ENCODE results near the gene THRB.
"Not testable (repeated sequence)": the region's sequence is repeated elsewhere in the genome, so short reads cannot be mapped to it uniquely, and the experiment has no call there.

The THRB gene

DNA sequence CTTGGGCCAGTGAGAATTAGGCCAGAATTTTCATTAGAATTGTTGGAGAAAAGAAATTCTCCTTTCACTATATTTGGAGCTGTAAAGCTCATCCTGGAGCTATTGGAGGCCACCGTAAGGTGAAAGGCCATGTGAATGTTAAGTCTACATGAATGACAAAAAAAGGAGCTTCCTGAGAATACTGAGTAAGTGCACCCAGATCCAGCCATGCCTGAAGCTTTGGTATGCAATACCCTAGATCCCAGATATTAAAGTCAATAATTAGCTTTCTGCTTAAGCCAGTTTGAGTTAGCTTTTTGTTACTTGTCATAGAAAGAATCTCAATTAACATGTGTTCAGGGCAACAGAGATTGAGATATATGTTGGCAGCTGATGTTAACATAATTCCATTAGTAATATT lies 377.1 kb downstream of the THRB start:
- Histone ChIP-seq H3K4me3 (ENCODE audit: low read depth in 1 of 2, low read length in 2 of 2) (no peak overlapping the region), H3K9ac (ENCODE audit: low read depth in 1 of 2, low read length in 2 of 2) (no peak overlapping the region), H3K27ac (ENCODE audit: low read depth, low read length) (no peak overlapping the region)

GRCh38 chr3:24111711-24112110 lies 382.9 kb downstream of the THRB start:
- Histone ChIP-seq H3K27ac (ENCODE audit: low read depth, low read length) (no peak overlapping the region), H3K9me3 (ENCODE audit: control insufficient read depth in 1 of 2, low read length in 2 of 2) (no peaks in the 10 kb centered on the region), H3K36me3 (ENCODE audit: control insufficient read depth in 1 of 2, insufficient read depth in 2 of 2, low read length in 2 of 2) (no peaks in the 10 kb centered on the region), H3K4me1 (ENCODE audit: control insufficient read depth in 1 of 2, insufficient read depth in 2 of 2, low read length in 2 of 2) (no peaks in the 10 kb centered on the region), H3K4me3 (ENCODE audit: low read depth in 1 of 2, low read length in 2 of 2) (no peak overlapping the region), H3K9ac (ENCODE audit: low read depth in 1 of 2, low read length in 2 of 2) (no peak overlapping the region), H3K27me3 (ENCODE audit: control insufficient read depth in 1 of 2, insufficient read depth in 2 of 2, low read length in 2 of 2) (no peaks in the 10 kb centered on the region)

More for the DNA sequence above, 377.1 kb downstream of the THRB start:
- H3K36me3 ChIP-seq (ENCODE audit: control insufficient read depth in 1 of 2, insufficient read depth in 2 of 2, low read length in 2 of 2) = no peaks in the 10 kb centered on the region
- H3K27me3 ChIP-seq (ENCODE audit: control insufficient read depth in 1 of 2, insufficient read depth in 2 of 2, low read length in 2 of 2) = no peaks in the 10 kb centered on the region
- no peaks in the 10 kb centered on the region for H3K4me1 ChIP-seq (ENCODE audit: control insufficient read depth in 1 of 2, insufficient read depth in 2 of 2, low read length in 2 of 2)
- H3K9me3 ChIP-seq (ENCODE audit: control insufficient read depth in 1 of 2, low read length in 2 of 2) = no peaks in the 10 kb centered on the region

DNA sequence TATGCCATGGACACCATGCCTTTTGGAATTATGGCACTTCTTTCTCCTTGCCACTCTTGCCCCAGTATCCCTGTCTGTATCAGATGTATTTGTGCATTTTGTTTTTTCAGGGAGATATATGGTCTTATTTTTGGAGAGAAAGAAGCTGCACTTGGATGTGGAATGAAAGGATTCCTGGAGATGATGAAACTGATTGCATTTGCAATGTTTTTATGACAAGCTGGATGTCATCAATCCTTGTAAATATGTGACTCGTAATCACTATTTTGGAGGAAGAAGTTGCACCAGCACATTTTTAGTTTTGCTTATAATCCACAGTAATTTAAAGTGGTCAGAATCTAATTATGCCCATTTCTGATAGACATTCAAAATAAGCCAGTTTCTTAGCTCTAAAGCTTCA lies 384.6 kb downstream of the THRB start:
- Histone ChIP-seq H3K36me3 (ENCODE audit: control insufficient read depth in 1 of 2, insufficient read depth in 2 of 2, low read length in 2 of 2) (no peaks in the 10 kb centered on the region), H3K4me3 (ENCODE audit: low read depth in 1 of 2, low read length in 2 of 2) (no peak overlapping the region), H3K27me3 (ENCODE audit: control insufficient read depth in 1 of 2, insufficient read depth in 2 of 2, low read length in 2 of 2) (no peaks in the 10 kb centered on the region), H3K9me3 (ENCODE audit: control insufficient read depth in 1 of 2, low read length in 2 of 2) (no peaks in the 10 kb centered on the region), H3K27ac (ENCODE audit: low read depth, low read length) (no peak overlapping the region), H3K9ac (ENCODE audit: low read depth in 1 of 2, low read length in 2 of 2) (no peak overlapping the region), H3K4me1 (ENCODE audit: control insufficient read depth in 1 of 2, insufficient read depth in 2 of 2, low read length in 2 of 2) (no peaks in the 10 kb centered on the region)

- Histone ChIP-seq H3K27ac (ENCODE audit: low read depth, low read length) (no peak overlapping the region), H3K9ac (ENCODE audit: low read depth in 1 of 2, low read length in 2 of 2) (no peak overlapping the region)
Observed at GRCh38 chr3:24101676-24102168, 392.9 kb downstream of the THRB start.

DNA sequence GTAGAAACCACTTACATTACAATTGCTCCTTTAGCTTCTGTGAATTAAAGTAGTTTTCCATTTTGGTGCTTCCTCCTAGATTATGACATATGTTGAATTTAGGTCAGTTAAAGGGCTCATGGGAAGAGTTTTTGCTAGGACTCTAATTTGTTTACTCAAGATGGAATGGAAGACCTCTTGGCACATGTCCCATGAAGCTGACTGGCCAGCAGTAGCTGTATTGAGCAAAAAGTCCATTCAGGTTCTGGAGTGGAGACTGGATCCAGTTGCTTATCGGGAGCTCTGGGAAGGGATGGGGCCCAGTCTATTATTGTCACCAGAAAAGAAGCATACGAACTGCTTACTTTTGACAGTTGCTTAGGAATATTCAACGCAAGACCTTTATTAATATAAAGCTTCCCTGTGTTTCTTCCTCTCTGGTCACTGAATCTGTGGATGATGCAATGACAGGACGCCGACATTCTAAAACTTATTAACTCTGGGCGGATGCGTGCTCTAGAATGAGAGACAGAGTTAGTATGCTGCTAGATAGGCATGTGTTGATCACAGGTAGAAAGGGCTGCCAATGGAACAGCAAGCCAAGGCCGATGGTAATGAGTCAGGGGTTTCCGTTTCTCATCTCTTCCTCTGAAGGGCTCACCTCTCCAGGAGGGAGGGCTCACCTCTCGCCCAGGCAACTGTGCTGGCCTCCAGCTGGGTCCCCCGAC lies 393.8 kb downstream of the THRB start:
- no peaks in the 10 kb centered on the region for H3K9me3 ChIP-seq (ENCODE audit: control insufficient read depth in 1 of 2, low read length in 2 of 2)
- no peak overlapping the region for H3K4me3 ChIP-seq (ENCODE audit: low read depth in 1 of 2, low read length in 2 of 2)
- H3K9ac ChIP-seq (ENCODE audit: low read depth in 1 of 2, low read length in 2 of 2) = no peak overlapping the region
- H3K4me1 ChIP-seq (ENCODE audit: control insufficient read depth in 1 of 2, insufficient read depth in 2 of 2, low read length in 2 of 2) = no peaks in the 10 kb centered on the region
- no peak overlapping the region for H3K27ac ChIP-seq (ENCODE audit: low read depth, low read length)
- no peaks in the 10 kb centered on the region for H3K36me3 ChIP-seq (ENCODE audit: control insufficient read depth in 1 of 2, insufficient read depth in 2 of 2, low read length in 2 of 2)
- no peaks in the 10 kb centered on the region for H3K27me3 ChIP-seq (ENCODE audit: control insufficient read depth in 1 of 2, insufficient read depth in 2 of 2, low read length in 2 of 2)

More at GRCh38 chr3:24101676-24102168, 392.9 kb downstream of the THRB start:
- no peak overlapping the region for H3K4me3 ChIP-seq (ENCODE audit: low read depth in 1 of 2, low read length in 2 of 2)
- no peaks in the 10 kb centered on the region for H3K9me3 ChIP-seq (ENCODE audit: control insufficient read depth in 1 of 2, low read length in 2 of 2)
- H3K4me1 ChIP-seq (ENCODE audit: control insufficient read depth in 1 of 2, insufficient read depth in 2 of 2, low read length in 2 of 2) = no peaks in the 10 kb centered on the region
- H3K36me3 ChIP-seq (ENCODE audit: control insufficient read depth in 1 of 2, insufficient read depth in 2 of 2, low read length in 2 of 2) = no peaks in the 10 kb centered on the region
- H3K27me3 ChIP-seq (ENCODE audit: control insufficient read depth in 1 of 2, insufficient read depth in 2 of 2, low read length in 2 of 2) = no peaks in the 10 kb centered on the region

GRCh38 chr3:24096695-24097290 lies 397.9 kb downstream of the THRB start:
- H3K4me3 ChIP-seq (ENCODE audit: low read depth in 1 of 2, low read length in 2 of 2) = no peak overlapping the region
- no peak overlapping the region for H3K27ac ChIP-seq (ENCODE audit: low read depth, low read length)
- no peaks in the 10 kb centered on the region for H3K9me3 ChIP-seq (ENCODE audit: control insufficient read depth in 1 of 2, low read length in 2 of 2)
- H3K9ac ChIP-seq (ENCODE audit: low read depth in 1 of 2, low read length in 2 of 2) = no peak overlapping the region
- H3K36me3 ChIP-seq (ENCODE audit: control insufficient read depth in 1 of 2, insufficient read depth in 2 of 2, low read length in 2 of 2) = no peaks in the 10 kb centered on the region
- no peaks in the 10 kb centered on the region for H3K27me3 ChIP-seq (ENCODE audit: control insufficient read depth in 1 of 2, insufficient read depth in 2 of 2, low read length in 2 of 2)
- H3K4me1 ChIP-seq (ENCODE audit: control insufficient read depth in 1 of 2, insufficient read depth in 2 of 2, low read length in 2 of 2) = no peaks in the 10 kb centered on the region

DNA sequence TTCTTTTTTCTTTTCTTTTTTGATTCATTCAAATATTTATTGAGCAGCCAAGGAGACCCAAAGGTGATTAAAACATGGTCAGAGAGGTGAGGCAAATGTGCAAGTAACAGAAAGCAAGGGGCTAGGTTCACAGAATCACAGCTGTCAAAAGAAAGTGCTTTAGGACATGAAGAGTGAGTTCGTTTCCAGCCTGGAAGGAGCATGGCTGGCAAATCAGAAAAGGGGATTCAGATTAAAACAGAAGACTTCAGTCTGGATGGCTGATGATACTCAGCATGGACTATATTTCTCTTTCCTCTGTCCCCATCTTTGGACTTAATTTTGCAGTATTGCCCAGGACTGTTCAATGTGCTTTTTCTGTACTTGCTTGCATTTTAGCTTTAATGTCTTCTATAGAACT lies 398.4 kb downstream of the THRB start:
- no peak overlapping the region for H3K27ac ChIP-seq (ENCODE audit: low read depth, low read length)
- H3K4me3 ChIP-seq (ENCODE audit: low read depth in 1 of 2, low read length in 2 of 2) = no peak overlapping the region
- H3K9ac ChIP-seq (ENCODE audit: low read depth in 1 of 2, low read length in 2 of 2) = no peak overlapping the region
- H3K27me3 ChIP-seq (ENCODE audit: control insufficient read depth in 1 of 2, insufficient read depth in 2 of 2, low read length in 2 of 2) = no peaks in the 10 kb centered on the region
- no peaks in the 10 kb centered on the region for H3K4me1 ChIP-seq (ENCODE audit: control insufficient read depth in 1 of 2, insufficient read depth in 2 of 2, low read length in 2 of 2)
- no peaks in the 10 kb centered on the region for H3K36me3 ChIP-seq (ENCODE audit: control insufficient read depth in 1 of 2, insufficient read depth in 2 of 2, low read length in 2 of 2)
- no peaks in the 10 kb centered on the region for H3K9me3 ChIP-seq (ENCODE audit: control insufficient read depth in 1 of 2, low read length in 2 of 2)

DNA sequence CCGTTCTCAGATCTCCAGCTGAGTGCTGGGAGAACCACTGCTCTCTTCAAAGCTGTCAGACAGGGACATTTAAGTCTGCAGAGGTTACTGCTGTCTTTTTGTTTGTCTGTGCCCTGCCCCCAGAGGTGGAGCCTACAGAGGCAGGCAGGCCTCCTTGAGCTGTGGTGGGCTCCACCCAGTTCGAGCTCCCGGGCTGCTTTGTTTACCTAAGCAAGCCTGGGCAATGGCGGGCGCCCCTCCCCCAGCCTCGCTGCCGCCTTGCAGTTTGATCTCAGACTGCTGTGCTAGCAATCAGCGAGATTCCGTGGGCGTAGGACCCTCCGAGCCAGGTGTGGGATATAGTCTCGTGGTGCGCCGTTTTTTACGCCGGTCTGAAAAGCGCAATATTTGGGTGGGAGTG lies 399.8 kb downstream of the THRB start:
- not testable (repeated sequence) for H3K36me3 ChIP-seq (ENCODE audit: control insufficient read depth in 1 of 2, insufficient read depth in 2 of 2, low read length in 2 of 2); H3K4me1 ChIP-seq (ENCODE audit: control insufficient read depth in 1 of 2, insufficient read depth in 2 of 2, low read length in 2 of 2); H3K27me3 ChIP-seq (ENCODE audit: control insufficient read depth in 1 of 2, insufficient read depth in 2 of 2, low read length in 2 of 2); H3K9me3 ChIP-seq (ENCODE audit: control insufficient read depth in 1 of 2, low read length in 2 of 2); H3K9ac ChIP-seq (ENCODE audit: low read depth in 1 of 2, low read length in 2 of 2); H3K27ac ChIP-seq (ENCODE audit: low read depth, low read length); H3K4me3 ChIP-seq (ENCODE audit: low read depth in 1 of 2, low read length in 2 of 2)

DNA sequence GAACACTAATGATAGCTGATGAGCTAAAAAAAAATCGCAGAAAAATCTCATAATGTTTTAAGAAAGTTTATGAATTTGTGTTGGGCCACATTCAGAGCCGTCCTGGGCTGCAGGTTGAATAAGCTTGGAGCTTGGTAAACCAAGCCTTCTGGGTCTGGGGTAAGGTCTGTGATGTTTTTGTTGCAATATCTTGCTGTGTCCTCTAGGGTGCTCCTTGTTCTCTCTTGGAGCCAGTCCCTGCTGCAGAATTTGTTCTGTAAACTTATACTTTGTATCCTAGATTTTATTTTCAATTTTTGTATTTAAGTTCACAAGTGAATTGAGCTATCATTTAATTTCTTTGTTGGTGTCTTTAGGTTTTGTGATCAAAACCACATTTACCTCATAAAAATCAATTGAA lies 405.9 kb downstream of the THRB start:
- Histone ChIP-seq H3K9ac (ENCODE audit: low read depth in 1 of 2, low read length in 2 of 2) (no peak overlapping the region), H3K27ac (ENCODE audit: low read depth, low read length) (no peak overlapping the region), H3K4me1 (ENCODE audit: control insufficient read depth in 1 of 2, insufficient read depth in 2 of 2, low read length in 2 of 2) (no peaks in the 10 kb centered on the region), H3K4me3 (ENCODE audit: low read depth in 1 of 2, low read length in 2 of 2) (no peak overlapping the region), H3K27me3 (ENCODE audit: control insufficient read depth in 1 of 2, insufficient read depth in 2 of 2, low read length in 2 of 2) (no peaks in the 10 kb centered on the region), H3K9me3 (ENCODE audit: control insufficient read depth in 1 of 2, low read length in 2 of 2) (no peaks in the 10 kb centered on the region), H3K36me3 (ENCODE audit: control insufficient read depth in 1 of 2, insufficient read depth in 2 of 2, low read length in 2 of 2) (no peaks in the 10 kb centered on the region)

DNA sequence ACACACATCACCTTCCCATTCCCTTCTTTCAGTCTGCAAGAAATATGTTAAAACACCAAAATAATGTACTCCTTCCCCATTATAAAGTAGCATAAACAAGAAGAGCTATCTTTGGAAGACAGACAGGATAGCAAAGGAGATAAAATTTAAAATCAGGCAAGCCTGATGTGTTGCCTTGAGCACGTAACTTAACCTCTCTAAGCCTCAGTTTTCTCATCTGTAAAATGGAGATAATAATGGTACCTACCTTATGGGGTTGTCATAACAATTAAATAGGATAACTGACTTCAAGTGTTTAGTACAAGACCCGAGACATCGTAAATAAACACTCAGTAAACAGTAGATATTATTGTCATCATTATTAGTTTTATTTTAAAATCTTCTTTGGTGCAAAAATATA lies 407.2 kb downstream of the THRB start:
- no peak overlapping the region for H3K9ac ChIP-seq (ENCODE audit: low read depth in 1 of 2, low read length in 2 of 2)
- H3K4me1 ChIP-seq (ENCODE audit: control insufficient read depth in 1 of 2, insufficient read depth in 2 of 2, low read length in 2 of 2) = no peaks in the 10 kb centered on the region
- H3K36me3 ChIP-seq (ENCODE audit: control insufficient read depth in 1 of 2, insufficient read depth in 2 of 2, low read length in 2 of 2) = no peaks in the 10 kb centered on the region
- H3K9me3 ChIP-seq (ENCODE audit: control insufficient read depth in 1 of 2, low read length in 2 of 2) = no peaks in the 10 kb centered on the region
- no peaks in the 10 kb centered on the region for H3K27me3 ChIP-seq (ENCODE audit: control insufficient read depth in 1 of 2, insufficient read depth in 2 of 2, low read length in 2 of 2)
- no peak overlapping the region for H3K4me3 ChIP-seq (ENCODE audit: low read depth in 1 of 2, low read length in 2 of 2)
- H3K27ac ChIP-seq (ENCODE audit: low read depth, low read length) = no peak overlapping the region
